Measurements from ENCODE around the gene FIZ1.

FIZ1 gene

DNA sequence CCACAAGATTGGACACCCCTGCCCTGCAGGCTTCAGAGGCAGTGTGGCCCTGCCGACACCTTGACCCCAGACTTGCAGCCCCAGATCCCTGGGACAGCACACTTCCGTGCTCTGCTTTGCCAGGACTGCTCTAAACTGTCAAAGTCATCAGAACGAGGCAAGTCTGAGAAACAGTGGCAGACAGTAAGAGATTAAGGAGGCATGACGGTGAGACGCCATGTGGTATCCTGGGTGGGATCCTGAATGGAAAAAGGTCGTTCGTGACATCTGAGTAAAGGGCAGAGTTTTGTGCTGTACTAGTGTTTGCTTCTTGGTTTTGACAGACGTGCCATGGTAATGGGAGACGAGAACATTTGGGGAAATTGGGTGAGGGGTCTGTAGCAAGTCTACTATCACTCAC is 32.5 kb downstream of the FIZ1 start:
- DNase-seq, result no peak

DNA sequence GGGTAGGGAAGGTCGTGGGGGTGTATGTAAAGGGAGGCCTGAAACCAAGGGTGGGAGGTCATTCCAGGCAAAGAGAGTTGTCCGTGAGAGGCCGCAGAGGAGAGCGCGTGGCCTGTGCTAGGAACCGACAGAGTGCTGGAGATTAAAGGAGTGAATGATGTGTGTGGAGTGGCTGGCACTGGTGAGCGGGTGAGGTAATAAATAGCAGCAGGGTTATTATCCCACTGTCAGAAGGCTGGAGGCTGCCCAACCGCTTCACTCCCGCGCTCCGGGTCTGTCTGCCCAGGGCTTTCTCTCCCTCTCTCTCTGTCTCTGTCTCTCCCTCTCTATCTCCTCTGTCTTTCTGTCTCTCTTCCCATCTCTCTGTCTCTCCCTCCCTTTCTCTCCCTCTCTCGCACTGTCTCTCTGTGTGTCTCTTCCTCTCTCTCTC is 36.0 kb downstream of the FIZ1 start:
- no peak for DNase-seq

DNA sequence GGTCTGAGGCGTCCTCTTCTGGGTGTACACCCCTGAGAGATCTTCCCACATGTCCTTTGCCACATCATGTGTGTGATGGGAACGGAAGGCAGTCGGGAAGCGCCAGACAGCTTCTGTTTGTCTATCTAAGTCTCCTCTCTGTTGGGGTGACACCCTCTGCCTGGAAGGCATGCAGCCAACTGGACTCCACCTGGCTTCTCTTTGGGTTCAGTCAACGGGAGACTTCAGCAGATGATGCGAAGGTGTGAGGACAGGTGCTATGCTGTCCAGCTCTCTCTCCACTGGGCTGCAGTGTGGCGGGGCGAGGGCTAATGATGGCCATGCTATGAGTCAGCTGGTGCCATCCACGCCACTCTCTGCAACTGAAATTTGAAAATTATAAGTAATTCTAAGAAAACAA is 39.6 kb downstream of the FIZ1 start:
- no peak for DNase-seq

DNA sequence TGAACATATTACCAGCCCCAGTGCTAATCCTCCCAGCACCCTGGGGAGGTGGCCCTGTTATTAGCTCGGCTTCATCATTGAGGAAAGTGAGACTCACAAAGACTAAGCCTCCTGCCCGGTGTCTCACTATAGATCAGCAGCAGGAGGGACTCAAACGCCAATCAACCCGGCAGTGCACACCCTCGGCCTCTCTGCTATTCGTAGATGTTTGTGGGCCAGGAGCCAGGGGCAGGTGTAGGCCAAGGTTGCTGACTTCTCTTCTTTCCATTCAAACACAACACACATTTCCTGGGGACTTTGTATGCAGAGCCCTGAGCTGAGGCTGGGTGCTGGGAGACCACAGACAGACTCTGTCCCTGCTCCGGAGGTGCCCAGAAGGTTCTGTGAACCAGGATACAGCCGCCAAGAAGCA is 44.6 kb downstream of the FIZ1 start:
- no peak for DNase-seq

DNA sequence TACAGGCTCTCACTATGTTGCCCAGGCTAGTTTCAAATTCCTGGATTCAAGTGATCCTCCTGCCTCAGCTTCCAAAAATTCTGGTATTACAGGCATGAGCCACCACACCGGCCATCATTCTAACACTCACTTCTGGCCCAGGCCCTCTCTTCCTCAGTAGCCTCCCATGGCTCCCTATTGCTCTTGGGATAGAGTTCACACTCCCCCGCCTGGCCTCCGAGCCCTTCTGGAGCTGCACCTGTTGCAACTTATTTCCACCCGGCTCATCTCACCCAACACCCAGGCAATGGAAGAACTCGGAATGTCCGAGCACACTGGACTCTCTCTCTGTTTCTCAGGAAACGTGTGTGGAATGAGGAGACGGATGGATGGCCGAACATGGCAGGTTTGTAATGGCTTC is 45.0 kb downstream of the FIZ1 start:
- DNase-seq, result no peak

DNA sequence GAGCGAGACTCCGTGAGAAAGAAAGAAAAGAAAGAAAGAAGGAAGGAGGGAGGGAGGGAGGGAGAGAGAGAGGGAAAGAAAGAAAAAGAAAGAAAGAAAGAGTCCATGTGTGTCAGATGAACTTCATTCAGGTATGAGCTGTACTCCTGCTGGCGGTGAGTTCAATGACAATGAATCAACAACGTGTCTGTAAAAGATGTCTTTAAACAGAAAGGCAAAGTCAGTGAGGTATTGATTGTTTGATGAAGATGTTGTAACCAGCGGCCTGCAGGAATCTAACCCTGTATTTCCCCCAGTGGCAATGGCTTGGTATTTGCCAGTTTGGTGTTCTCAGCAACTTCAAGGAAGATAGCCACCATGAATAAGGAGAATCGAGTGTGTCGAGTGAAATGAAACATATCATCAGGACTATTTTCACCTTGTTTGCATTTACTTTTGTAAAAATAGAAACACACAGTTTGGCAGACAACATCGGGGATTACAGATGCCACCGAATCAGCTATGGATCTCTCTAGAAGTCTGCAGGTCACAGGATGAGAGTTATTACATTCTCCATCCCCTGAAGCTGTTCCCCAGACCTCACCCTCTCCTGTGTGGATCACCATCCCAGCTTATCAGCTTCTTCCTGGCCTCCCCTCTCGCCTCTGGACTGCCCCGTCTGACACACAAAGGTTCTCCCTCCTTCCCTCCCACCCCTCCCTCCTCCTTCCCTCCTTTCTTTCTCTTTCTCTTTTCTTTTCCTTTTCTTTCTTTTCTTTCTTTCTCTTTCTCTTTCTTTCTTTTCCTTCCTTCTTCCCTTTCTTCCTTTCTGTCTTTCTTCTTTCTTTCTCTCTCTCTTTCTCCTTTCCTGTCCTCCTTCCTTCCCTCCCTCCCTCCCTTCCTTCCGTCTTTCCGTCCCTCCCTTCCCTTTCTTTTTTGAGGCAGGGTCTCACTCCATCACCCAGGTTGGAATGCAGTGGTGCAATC is 45.8 kb downstream of the FIZ1 start:
- DNase-seq, result no peak

DNA sequence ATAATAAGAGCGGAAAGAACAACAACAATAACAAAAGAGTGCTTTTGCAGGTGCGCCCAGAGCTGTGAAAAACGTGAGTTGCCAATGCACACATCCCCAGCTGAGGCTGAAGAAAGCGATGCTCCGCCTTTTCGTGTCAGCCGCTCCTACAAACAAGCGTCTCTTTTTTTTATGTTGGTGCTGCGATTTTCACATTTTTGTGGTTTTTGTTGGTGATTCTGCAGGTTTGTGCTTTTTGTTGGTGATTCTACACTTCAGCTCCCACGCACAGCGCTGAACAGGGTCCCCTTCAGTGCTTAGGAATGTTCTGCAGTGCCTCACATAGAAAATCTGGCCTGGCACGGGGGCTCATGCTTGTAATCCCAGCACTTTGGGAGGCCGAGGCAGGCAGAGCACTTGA is 46.7 kb downstream of the FIZ1 start:
- DNase-seq, result no peak

DNA sequence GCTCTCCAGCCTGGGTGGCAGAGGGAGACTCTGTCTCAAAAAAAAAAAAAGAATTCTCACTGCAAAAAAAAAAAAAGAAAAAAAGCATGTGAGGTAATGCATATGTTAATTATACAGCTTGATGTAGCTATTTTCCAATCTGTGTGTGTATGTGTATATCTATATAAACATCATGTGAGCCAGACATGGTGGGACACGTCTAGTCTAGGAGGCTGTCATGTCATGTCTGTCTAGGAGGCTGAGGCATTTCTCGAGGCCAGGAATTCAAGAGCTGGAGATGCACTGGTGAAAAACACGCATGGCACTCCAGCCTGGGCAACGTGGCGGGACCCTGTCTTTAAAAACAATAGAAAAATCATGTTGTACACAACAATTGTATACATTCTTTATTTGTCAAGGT is 47.1 kb downstream of the FIZ1 start:
- no peak for DNase-seq

DNA sequence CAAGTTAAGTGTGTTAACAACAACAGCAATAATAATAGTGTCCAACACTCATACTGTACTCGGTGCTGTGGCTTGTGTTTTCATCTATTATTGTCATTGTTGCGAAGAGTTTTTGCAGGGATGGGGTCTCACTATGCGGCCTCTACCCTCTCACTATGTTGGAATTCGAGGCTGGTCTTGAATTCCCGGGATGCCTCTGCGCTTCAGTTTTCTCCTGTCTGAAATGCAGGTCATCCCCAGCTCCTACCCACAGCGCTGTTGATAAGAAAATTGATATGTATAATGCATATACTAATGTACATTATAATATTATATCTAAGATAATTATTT is 49.0 kb downstream of the FIZ1 start:
- no peak for DNase-seq

DNA sequence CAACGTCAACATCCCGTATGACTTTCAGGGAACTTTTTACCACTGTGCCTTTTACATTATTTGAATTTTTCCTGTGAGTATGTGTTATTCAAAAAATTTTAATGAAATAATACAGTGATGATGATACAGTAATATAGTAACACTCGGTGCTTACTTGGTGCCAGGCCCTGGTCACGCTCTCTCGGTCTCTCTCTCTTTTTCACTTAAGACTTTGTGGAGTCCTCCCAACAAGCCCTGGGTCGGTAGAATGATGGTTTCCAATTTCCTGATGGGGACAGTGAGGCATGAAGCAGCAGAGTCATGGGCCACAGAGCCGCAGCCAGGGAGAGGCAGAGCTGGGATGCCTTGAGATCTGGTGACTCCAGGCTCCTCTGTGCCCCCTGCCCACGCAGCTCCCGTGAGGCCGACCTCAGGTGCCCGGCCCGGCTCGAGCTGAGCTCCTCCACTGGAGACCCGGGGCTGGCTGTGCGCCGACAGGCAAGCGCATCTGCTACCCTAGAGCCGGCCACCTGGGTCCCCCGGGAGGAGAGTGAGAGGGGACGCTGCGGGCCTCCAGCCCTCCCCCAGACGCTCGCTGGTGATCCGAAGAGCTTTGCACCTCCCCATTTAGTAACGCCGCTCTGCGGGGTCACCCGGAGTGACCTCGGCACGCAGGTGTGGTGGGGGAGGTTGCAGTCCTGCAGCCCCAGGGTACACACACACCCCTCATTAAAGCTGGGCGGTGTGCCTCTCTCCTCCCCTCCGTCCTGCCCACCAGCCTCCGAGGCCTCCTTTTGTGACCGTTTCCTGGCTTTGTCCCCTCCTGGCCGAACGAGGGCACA is 49.6 kb downstream of the FIZ1 start:
- no peak for DNase-seq

DNA sequence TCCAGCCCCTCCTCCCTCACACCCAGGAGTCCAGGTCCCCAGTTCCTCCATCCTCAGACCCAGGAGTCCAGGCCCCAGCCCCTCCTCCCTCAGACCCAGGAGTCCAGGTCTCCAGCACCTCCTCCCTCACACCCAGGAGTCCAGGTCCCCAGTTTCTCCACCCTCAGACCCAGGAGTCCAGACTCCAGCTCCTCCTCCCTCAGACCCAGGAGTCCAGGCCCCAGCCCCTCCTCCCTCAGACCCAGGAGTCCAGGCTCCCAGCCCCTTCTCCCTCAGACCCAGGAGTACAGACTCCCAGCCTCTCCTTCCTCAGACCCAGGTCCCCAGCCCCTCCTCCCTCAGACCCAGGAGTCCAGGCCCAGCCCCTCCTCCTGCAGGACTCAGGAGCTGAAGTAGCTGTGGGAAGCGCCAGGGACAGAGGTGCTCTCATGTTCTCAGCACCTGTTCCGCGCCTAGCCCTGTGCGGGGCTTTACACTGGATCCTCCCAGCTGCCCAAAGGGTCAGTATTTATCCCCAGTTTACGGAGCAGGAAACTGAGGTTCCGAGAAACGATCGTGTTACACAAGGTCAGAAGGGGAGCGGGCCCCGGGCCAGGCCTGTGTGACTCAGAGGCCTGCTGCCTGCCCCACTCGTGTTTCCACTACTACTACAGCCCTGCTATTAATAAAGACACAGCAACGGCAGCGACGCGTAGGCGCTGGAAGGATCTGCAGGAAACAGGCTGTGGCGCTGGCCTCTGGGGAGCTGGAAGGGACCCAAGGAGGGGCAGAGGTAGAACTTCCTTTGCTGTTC is 52.3 kb downstream of the FIZ1 start:
- no peak for DNase-seq

DNA sequence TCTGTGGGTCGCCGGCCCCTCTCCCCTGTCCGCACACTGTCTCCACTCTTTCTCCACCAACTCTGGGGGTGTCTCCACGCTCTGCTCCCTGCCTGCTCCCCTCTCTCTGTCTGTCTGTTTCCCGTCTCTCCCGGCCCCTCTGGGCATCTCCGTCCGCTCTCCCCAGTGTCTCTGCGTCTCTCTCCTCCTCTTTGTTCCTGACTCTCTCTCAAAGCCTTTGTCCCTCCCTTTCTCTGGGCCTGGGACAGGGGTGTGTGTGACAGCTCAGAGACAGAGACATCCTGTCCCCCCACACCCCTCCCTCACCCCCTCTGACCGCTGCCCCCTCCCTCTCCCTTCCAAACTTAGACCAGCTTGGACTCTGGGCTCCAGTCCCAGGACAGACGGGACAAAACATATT is 53.3 kb downstream of the FIZ1 start:
- DNase-seq, result no peak

DNA sequence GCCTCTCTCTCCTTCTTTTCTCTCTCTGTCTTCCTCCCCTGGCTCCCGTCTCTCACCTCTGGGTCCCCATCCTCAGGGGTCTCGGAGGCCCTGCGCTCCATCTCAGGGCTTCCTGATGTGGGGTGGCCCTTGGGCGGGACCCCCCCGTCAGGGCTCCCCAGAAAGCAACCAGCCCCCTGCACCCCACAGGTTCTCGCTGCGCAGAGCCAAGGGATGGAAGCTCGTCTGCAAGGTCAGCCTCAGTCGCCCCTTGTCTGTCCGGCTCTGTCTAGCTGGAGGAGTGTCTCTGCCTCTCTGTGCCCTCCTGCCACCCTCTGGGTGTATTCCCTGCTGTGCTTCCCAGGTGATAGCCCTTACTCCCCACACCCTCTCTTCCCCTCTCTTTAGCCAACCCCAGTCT is 53.9 kb downstream of the FIZ1 start, which contains the start of gene SBK3:
Gene SBK3, minus strand, starts transcription at position 101 of the 400 bp plus-strand sequence. Its CDS starts 0 bp downstream, at position 101.
- no peak for DNase-seq

DNA sequence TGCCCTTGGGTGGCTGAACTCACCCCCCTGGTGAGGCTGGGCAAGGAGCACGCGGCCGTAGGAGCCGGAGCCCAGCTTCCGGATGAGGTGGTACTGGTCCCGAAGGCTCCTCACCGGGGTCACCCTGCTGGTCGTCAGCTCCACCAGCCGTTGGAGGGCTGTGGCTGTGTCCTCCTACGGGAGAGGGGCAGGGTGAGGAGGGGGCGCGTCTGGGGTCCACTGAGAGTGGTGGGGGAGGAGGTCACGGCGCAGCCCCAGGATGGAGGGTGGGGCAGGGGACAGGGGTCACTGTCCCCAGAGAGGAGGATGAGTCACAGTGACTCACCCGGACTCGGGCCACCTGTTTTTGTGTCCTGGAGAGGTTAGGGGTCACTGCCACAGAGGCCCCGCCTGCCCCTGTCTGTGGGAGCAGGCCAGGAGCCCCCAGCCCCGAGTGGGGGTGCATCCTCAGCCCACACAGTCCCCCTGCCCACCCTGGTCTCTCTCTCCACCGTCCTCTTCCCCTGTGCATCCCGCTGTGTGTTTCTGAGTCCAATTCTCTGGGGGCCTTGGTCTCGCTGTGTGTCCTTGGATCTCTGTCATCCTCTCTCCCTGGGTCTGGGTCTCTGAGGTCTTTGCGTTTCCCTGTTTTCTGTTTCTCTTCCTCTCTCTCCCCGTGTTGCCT is 54.4 kb downstream of the FIZ1 start:
- DNase-seq, result no peak

DNA sequence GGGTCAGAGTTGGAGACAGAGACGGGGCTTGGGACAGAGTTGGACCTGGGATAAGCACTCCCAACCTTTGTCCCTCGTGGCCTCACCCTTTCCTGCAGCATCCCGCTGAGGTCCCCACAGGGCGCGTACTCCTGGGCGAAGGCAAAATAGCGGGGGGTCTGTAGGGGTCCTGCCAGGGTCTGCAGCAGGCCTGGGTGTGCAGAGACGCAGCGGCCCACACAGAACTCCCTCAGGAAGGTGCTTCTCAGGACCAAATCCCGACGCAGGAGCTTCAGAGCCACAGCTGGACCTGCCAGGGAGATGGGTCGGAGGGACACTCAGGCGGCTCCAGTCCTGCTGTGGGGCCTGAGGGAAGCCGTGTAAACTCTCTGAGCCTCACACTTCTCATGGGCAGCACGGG is 55.3 kb downstream of the FIZ1 start:
- no peak for DNase-seq

DNA sequence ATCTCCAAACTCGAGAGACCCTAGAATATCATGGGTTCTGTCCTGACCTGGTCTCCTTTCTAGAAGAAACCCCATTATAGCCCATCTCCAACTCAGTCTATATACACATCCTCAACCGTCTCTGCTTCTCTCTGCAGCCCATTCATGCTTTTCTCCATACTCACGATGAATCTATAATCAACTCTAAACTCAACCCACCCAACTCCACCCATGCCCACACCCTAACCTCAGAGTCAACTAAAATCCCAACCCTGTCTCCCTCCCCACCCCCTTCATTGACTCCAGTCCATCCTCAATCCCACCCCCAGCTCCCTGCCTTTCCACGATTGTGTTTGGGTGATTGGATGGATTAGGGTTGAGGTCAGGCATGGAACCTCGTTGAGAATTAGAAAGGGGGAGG is 55.8 kb downstream of the FIZ1 start:
- no peak for DNase-seq

DNA sequence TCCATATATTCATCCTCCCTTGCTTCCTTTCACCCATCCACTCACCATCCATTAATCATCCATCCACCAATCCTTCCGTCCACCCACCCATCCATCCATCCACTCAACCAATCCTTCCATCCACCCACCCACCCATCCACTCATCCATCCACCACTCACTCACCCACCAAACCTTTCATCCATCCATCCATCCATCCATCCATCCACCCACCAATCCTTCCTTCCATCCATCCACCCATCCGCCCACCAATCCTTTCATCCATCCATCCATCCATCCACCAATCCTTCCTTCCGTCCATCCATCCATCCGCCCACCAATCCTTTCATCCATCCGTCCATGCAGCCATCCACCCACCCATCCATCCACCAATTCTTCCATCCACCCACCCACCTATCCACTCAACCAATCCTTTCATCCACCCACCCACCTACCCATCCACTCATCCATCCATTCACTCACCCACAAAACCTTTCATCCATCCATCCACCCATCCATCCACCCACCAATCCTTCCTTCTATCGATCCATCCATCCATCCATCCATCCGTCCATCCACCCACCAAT is 56.9 kb downstream of the FIZ1 start:
- no peak for DNase-seq
